ENCODE results near the gene IGFBP4.
"Not testable (repeated sequence)": the region's sequence is repeated elsewhere in the genome, so short reads cannot be mapped to it uniquely, and the experiment has no call there.

The IGFBP4 gene

DNA sequence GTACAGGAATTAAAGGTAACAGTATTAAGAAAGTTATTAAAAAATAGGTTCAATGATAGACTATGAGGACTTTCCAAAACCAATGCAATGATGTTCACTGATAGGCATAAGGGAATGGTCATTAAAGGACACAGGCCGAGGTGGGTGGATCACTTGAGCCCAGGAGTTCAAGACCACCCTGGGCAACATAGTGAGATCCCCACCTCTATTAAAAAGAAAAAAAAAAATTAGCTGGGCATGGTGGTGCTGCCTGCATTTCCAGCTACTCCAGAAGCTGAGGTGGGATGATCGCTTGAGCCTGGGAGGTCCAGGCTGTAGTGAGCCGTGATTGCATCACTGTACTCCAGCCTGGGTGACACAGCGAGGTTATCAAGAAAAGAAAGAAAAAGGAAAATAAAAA lies 31.4 kb upstream of the IGFBP4 start:
- TF ChIP-seq, protein P1, sequence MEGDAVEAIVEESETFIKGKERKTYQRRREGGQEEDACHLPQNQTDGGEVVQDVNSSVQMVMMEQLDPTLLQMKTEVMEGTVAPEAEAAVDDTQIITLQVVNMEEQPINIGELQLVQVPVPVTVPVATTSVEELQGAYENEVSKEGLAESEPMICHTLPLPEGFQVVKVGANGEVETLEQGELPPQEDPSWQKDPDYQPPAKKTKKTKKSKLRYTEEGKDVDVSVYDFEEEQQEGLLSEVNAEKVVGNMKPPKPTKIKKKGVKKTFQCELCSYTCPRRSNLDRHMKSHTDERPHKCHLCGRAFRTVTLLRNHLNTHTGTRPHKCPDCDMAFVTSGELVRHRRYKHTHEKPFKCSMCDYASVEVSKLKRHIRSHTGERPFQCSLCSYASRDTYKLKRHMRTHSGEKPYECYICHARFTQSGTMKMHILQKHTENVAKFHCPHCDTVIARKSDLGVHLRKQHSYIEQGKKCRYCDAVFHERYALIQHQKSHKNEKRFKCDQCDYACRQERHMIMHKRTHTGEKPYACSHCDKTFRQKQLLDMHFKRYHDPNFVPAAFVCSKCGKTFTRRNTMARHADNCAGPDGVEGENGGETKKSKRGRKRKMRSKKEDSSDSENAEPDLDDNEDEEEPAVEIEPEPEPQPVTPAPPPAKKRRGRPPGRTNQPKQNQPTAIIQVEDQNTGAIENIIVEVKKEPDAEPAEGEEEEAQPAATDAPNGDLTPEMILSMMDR (IDR thresholded peaks at IDR 0.05; ENCODE audit: low read depth, low read length, missing control alignments): no peak
- in situ Hi-C loops (cut with HindIII; ENCODE audit: low sequenced_read_pairs): no loop called here

GRCh38 chr17:40412880-40413279 lies 30.4 kb upstream of the IGFBP4 start:
- in situ Hi-C loops (cut with HindIII; ENCODE audit: low sequenced_read_pairs): no loop called here
- no peak for DNase-seq (ENCODE audit: low read depth)
- TF ChIP-seq, protein P1 (IDR thresholded peaks at IDR 0.05; ENCODE audit: low read depth, low read length, missing control alignments): no peak
- no peak overlapping the region for H3K4me3 ChIP-seq (ENCODE audit: low read depth, low read length)

More for the DNA sequence above, 31.4 kb upstream of the IGFBP4 start:
- H3K4me3 ChIP-seq (ENCODE audit: low read depth, low read length): no peak overlapping the region
- no peak for DNase-seq (ENCODE audit: low read depth)

GRCh38 chr17:40414312-40414711 lies 28.9 kb upstream of the IGFBP4 start:
- in situ Hi-C loops (cut with HindIII; ENCODE audit: low sequenced_read_pairs); DNase-seq (ENCODE audit: low read depth); H3K4me3 ChIP-seq (ENCODE audit: low read depth, low read length): not testable (repeated sequence)

GRCh38 chr17:40415390-40415789 lies 27.9 kb upstream of the IGFBP4 start:
- TF ChIP-seq, protein P1 (IDR thresholded peaks at IDR 0.05; ENCODE audit: low read depth, low read length, missing control alignments): peak; percentile 54
- no peak overlapping the region for H3K4me3 ChIP-seq (ENCODE audit: low read depth, low read length)
- DNase-seq (ENCODE audit: low read depth): peak; percentile 19
- in situ Hi-C loops (cut with HindIII; ENCODE audit: low sequenced_read_pairs): loop anchor here (5.0 kb wide), 1 partner anchor 113 kb away; no protein-coding TSS in a partner anchor

DNA sequence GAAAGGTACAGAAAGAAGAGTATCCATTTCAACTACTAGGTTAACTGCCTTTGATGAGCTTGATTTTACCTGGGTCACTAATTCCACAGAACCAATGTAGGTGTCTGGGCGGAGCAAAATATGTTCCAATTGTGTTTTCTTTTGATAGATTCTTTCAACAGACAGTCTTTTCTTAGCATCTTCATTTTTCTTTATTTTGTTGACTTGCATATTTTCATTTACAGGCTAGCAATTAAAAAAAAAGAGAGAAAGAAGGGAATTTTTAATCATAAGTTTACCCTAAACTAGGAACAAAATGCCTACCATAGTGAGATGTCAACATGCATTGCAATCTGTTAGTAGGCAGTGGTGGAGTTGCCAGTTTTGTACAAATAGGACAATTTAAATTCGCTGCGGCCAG lies 26.6 kb upstream of the IGFBP4 start:
- in situ Hi-C loops (cut with HindIII; ENCODE audit: low sequenced_read_pairs): loop anchor here (5.0 kb wide), 1 partner anchor 114 kb away; no protein-coding TSS in a partner anchor
- DNase-seq (ENCODE audit: low read depth): no peak
- TF ChIP-seq, protein P1 (IDR thresholded peaks at IDR 0.05; ENCODE audit: low read depth, low read length, missing control alignments): no peak
- H3K4me3 ChIP-seq (ENCODE audit: low read depth, low read length): peak overlapping the region; percentile 81

DNA sequence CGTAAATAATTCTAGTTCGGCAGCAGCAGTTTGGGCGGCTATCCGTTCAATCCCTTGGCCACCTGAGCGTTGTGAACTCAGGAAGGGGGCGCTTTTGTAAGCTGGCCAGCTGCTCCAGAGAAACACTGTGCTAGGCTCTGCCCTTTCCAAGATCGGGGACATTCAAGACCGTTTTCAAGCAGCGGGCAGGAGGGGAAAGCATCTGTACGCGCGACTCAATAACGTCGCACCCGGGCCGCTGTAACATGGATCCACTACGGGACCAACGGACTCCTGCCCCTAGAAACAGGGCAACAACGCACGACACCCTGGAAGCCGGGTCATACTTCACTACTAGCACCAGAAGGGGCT lies 26.0 kb upstream of the IGFBP4 start:
- TF ChIP-seq, protein P1 (IDR thresholded peaks at IDR 0.05; ENCODE audit: low read depth, low read length, missing control alignments): no peak
- H3K4me3 ChIP-seq (ENCODE audit: low read depth, low read length): peak overlapping the region; percentile 81
- DNase-seq (ENCODE audit: low read depth): no peak
- in situ Hi-C loops (cut with HindIII; ENCODE audit: low sequenced_read_pairs): loop anchor here (5.0 kb wide), 1 partner anchor 115 kb away; no protein-coding TSS in a partner anchor

DNA sequence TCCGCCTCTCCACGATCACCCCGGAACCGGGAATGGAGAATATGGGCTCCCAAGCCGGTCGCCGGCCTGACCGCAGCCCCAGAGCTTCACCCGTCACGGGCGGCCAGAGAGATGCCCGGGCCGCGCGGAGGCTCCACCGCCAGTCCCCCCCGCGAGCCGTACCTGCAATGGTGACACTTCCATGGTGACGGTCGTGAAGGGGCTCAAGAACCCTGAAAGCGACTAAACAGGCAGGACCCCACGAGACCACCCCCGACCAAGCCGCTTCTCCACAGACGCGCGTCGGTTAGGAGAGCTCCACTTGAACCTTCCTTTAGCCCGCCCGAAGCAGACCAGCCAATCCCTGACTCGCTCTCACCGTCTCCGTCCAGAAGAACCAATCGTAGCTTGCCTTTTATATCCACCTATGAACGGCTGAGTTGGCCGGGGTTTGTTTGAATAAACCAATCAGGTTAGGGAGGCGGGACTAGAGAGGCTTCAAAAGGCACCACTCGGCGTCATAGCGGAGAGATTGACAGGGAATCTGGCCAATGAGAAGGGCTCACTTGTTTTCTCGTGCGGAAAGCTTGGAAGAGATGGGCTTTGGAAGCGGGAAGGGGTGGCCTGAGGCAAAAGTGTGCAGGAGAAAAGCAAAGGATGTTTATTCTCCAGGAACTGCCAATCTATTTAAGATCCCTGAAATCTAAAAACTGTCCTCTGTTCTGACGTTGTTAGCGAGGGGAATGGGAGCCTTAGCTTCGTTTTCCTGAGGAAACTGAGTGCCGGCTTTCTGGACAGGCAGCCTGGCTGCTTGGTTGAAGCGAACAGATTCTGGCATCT lies 25.4 kb upstream of the IGFBP4 start, which contains the start of gene TOP2A:
TOP2A (minus strand) TSS at position 288 of the 819 bp plus-strand sequence; CDS start at position 183, 105 bp downstream.
- in situ Hi-C loops (cut with HindIII; ENCODE audit: low sequenced_read_pairs): loop anchor here (5.0 kb wide), 1 partner anchor 116 kb away; no protein-coding TSS in a partner anchor
- peak within 1 kb of the TSS; percentile 81 for H3K4me3 ChIP-seq (ENCODE audit: low read depth, low read length)
- peak; percentile 100 for DNase-seq (ENCODE audit: low read depth)
- TF ChIP-seq, protein P1 (IDR thresholded peaks at IDR 0.05; ENCODE audit: low read depth, low read length, missing control alignments): no peak
